ENCODE results near the gene POLD4. TPM values are rescaled to one million over a fixed set of nuclear protein-coding genes. Genes with fewer than 3 reads are reported as not detected.

The POLD4 gene
- total and polyA plus RNA-seq, 2 of the 13 experiments (the other 11 are each of a cell fraction or from before 2014, with no cell fraction given): 10.5 to 27.4 TPM

DNA sequence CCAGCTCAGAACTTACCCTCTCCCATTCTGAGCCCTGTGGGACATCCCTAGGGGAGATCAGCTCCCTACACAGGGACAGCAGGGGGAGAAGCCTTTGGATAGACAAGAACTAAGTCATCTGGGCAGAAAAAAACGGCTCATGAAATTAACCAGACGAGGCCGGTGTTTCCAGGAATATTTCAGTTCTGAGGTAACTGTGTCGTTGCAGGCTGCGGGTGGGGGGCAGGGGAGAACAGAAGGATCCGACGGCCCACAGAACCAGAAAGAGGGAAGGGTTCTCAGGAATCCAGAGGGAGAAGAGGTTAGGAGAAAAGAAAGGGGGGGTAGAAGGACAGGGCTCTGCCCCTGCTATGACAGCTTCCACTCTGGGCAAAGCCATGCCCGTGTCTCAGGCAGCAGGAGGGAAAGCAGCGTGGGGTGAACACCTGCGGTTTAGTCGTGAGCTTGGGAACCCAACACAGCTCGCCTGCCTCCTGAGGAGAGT, 16.5 kb upstream of the POLD4 start:
- H3K4me2 ChIP-seq (ENCODE audit: low read depth, low read length): no peak overlapping the region
- no TSS peak for BruUV-seq (replicated peaks)
- peaks cover 25% of the 10 kb centered on the region for H3K4me1 ChIP-seq (ENCODE audit: insufficient read depth, low read length)
- no peak overlapping the region for H3K27ac ChIP-seq (ENCODE audit: extremely low read length, insufficient read depth, low read length)
- 90% methylated on average over 11 of the region's 12 CpGs for WGBS (ENCODE audit: low lambda C conversion rate)
- ATAC-seq (no peak), DNase-seq (ENCODE audit: low spot score) (no peak), FAIRE-seq (no peak)
- CTCF ChIA-PET (ENCODE audit: low intra/inter-chr PET ratio, low total read pairs): no interaction called here
- TF ChIP-seq, protein P1, sequence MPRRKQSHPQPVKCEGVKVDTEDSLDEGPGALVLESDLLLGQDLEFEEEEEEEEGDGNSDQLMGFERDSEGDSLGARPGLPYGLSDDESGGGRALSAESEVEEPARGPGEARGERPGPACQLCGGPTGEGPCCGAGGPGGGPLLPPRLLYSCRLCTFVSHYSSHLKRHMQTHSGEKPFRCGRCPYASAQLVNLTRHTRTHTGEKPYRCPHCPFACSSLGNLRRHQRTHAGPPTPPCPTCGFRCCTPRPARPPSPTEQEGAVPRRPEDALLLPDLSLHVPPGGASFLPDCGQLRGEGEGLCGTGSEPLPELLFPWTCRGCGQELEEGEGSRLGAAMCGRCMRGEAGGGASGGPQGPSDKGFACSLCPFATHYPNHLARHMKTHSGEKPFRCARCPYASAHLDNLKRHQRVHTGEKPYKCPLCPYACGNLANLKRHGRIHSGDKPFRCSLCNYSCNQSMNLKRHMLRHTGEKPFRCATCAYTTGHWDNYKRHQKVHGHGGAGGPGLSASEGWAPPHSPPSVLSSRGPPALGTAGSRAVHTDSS (CRISPR knock-in tag; conservative IDR thresholded peaks at IDR 0.05): no peak
- TF ChIP-seq ZFP36L1 (CRISPR knock-in tag; IDR thresholded peaks at IDR 0.05) (no peak), PHF20 (CRISPR knock-in tag; IDR thresholded peaks at IDR 0.05) (no peak), ZNF263 (CRISPR knock-in tag; IDR thresholded peaks at IDR 0.05) (no peak), ZSCAN9 (CRISPR knock-in tag; IDR thresholded peaks at IDR 0.05; ENCODE audit: borderline replicate concordance) (no peak), TSC22D2 (CRISPR knock-in tag; IDR thresholded peaks at IDR 0.05; ENCODE audit: borderline replicate concordance) (no peak), MIER3 (CRISPR knock-in tag; IDR thresholded peaks at IDR 0.05; ENCODE audit: borderline replicate concordance) (no peak), HDAC2 (CRISPR knock-in tag; IDR thresholded peaks at IDR 0.05) (no peak), ZSCAN22 (CRISPR knock-in tag; IDR thresholded peaks at IDR 0.05) (no peak), ZBTB7B (CRISPR knock-in tag; IDR thresholded peaks at IDR 0.05) (no peak)
- TF ChIP-seq, protein P2, sequence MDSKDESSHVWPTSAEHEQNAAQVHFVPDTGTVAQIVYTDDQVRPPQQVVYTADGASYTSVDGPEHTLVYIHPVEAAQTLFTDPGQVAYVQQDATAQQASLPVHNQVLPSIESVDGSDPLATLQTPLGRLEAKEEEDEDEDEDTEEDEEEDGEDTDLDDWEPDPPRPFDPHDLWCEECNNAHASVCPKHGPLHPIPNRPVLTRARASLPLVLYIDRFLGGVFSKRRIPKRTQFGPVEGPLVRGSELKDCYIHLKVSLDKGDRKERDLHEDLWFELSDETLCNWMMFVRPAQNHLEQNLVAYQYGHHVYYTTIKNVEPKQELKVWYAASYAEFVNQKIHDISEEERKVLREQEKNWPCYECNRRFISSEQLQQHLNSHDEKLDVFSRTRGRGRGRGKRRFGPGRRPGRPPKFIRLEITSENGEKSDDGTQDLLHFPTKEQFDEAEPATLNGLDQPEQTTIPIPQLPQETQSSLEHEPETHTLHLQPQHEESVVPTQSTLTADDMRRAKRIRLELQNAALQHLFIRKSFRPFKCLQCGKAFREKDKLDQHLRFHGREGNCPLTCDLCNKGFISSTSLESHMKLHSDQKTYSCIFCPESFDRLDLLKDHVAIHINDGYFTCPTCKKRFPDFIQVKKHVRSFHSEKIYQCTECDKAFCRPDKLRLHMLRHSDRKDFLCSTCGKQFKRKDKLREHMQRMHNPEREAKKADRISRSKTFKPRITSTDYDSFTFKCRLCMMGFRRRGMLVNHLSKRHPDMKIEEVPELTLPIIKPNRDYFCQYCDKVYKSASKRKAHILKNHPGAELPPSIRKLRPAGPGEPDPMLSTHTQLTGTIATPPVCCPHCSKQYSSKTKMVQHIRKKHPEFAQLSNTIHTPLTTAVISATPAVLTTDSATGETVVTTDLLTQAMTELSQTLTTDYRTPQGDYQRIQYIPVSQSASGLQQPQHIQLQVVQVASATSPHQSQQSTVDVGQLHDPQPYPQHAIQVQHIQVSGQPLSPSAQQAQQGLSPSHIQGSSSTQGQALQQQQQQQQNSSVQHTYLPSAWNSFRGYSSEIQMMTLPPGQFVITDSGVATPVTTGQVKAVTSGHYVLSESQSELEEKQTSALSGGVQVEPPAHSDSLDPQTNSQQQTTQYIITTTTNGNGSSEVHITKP (CRISPR knock-in tag; IDR thresholded peaks at IDR 0.05; ENCODE audit: low read depth): no peak
- TF ChIP-seq, protein P3, sequence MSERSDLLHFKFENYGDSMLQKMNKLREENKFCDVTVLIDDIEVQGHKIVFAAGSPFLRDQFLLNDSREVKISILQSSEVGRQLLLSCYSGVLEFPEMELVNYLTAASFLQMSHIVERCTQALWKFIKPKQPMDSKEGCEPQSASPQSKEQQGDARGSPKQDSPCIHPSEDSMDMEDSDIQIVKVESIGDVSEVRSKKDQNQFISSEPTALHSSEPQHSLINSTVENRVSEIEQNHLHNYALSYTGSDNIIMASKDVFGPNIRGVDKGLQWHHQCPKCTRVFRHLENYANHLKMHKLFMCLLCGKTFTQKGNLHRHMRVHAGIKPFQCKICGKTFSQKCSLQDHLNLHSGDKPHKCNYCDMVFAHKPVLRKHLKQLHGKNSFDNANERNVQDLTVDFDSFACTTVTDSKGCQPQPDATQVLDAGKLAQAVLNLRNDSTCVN (CRISPR knock-in tag; IDR thresholded peaks at IDR 0.05; ENCODE audit: borderline replicate concordance): no peak
- no peak overlapping the region for H2AFZ ChIP-seq (ENCODE audit: low read length)
- in situ Hi-C loops (cut with HindIII; ENCODE audit: extremely low pct_ligation_motif_present, low pct_unique_long_range_greater_than_20kb) (no loop called here), intact Hi-C loops (cut with micrococcal nuclease; ENCODE audit: unreplicated experiment) (no loop called here)
- H3K36me3 ChIP-seq (replicated peaks in 1 of 2; ENCODE audit: control insufficient read depth in 1 of 2, insufficient read depth in 2 of 2, low read length in 2 of 2): no peaks in the 10 kb centered on the region
- peaks cover 1 to 8% of the 10 kb centered on the region in 2 experiments; a peak in 3 of 5 replicates for H3K27me3 ChIP-seq (ENCODE audit: control insufficient read depth in 1 of 2, insufficient read depth in 2 of 2, low read length in 2 of 2)
- H3K4me3 ChIP-seq (replicated peaks in 1 of 3; ENCODE audit: insufficient read depth in 1 of 3, low read depth in 2 of 3, low read length in 3 of 3): no peak overlapping the region
- H3K79me2 ChIP-seq (ENCODE audit: insufficient read depth, low read length): no peaks in the 10 kb centered on the region
- H3K9ac ChIP-seq (ENCODE audit: insufficient read depth, low read depth, low read length): no peak overlapping the region
- no peaks in the 10 kb centered on the region for H3K9me3 ChIP-seq (ENCODE audit: low read length)
- no peaks in the 10 kb centered on the region for H4K20me1 ChIP-seq (ENCODE audit: insufficient read depth, low read length)
- POLR2A ChIA-PET: interaction anchor here (1.3 to 18.5 kb wide), 2 partner anchors 12 to 16 kb away, joined by 3 to 365 read pairs; partner anchors contain the start of gene POLD4
